HG02571 (cell line): ENCODE data around the gene UPK2.
"Not testable (repeated sequence)": the region's sequence is repeated elsewhere in the genome, so short reads cannot be mapped to it uniquely, and the experiment has no call there.

Experiments used
- ATAC-seq: cut with Tn5 transposase; IDR thresholded peaks from one replicate; pipeline ENCODE4 v1.9.1; 2021; ENCODE audit warnings: mild to moderate bottlenecking, moderate library complexity; ENCODE audit not compliant: unreplicated experiment

The UPK2 gene

GRCh38 chr11:118938491-118939403 is 17.4 kb upstream of the UPK2 start:
- ATAC-seq, result no peak

GRCh38 chr11:118939404-118939915 is 16.6 kb upstream of the UPK2 start:
- ATAC-seq, result no peak

GRCh38 chr11:118939953-118940598 is 16.0 kb upstream of the UPK2 start:
- ATAC-seq, result no peak

- no peak for ATAC-seq
These were observed 9.0 kb upstream of the UPK2 start for GRCh38 chr11:118947091-118947490.

GRCh38 chr11:118948000-118948399 is 8.1 kb upstream of the UPK2 start:
- ATAC-seq, result no peak

DNA sequence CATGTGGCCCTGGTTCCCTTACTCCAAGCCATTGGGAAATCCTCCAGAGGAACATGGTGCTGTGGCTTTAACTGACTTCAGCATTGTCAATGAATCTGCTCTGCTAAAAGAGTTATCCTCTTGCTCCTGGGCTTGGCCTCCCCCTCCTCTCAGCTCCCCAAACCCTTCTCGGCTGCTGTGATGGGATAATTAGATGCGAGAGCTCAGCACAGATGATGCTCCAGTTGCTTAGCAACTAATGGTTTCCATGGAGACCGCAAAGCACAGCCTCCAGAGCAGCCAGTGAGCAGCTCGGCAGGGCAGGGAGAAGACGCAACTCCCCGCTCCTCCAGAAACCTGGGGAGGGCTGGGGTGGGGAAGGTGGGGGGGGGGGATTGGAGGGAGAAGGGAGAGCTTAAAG is 2.8 kb upstream of the UPK2 start:
- no peak for ATAC-seq

- ATAC-seq, result not testable (repeated sequence)
These were observed 2.1 kb upstream of the UPK2 start for GRCh38 chr11:118953976-118954375.

GRCh38 chr11:118956847-118957469 is 860 bp downstream of the UPK2 start:
- ATAC-seq, result no peak

DNA sequence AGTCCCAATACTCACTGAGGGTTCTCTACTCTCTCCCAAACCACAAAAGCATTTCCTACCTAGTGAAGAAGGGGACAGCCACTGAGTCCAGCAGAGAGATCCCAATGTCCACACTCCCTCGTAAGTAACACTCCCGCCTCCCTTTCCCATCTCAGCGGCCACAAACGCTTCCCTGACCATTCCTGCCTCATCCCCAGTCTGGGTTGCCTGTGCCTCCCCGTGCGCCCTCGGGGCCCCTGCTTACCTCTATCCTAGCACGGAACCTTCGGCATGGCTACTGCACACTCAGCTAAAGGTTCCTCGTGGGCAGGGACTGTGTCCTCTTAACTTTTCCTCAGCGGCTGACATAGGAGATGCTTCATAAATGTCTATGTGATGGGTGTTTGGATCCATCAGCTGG is 1.5 kb downstream of the UPK2 start:
- no peak for ATAC-seq

GRCh38 chr11:118957968-118958367 is 1.9 kb downstream of the UPK2 start:
- ATAC-seq, result no peak

DNA sequence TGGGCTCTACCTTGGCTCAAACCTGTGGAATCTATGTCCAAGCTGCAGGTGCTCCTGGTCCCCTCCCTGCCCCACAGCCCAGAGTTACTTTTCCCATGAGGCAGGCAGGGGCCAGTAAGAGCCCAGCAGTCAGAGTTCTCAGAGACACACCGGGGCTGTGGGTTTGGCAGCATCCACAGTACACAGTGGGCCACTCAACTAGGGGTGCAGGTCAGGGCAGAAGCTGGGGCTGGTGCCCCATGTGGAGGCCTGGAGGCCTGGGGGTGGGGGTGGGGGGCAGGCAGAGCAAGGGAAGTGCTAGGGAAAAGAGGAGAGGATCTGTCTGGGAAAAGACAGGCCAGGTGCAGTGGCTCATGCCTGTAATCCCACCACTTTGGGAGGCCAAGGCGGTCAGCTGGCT is 2.5 kb downstream of the UPK2 start:
- ATAC-seq, result no peak

- no peak for ATAC-seq
These were observed 5.1 kb downstream of the UPK2 start for GRCh38 chr11:118961189-118961588.

GRCh38 chr11:118961591-118961990 is 5.5 kb downstream of the UPK2 start:
- ATAC-seq, result no peak

GRCh38 chr11:118969508-118969907 is 13.4 kb downstream of the UPK2 start:
- ATAC-seq, result not testable (repeated sequence)

DNA sequence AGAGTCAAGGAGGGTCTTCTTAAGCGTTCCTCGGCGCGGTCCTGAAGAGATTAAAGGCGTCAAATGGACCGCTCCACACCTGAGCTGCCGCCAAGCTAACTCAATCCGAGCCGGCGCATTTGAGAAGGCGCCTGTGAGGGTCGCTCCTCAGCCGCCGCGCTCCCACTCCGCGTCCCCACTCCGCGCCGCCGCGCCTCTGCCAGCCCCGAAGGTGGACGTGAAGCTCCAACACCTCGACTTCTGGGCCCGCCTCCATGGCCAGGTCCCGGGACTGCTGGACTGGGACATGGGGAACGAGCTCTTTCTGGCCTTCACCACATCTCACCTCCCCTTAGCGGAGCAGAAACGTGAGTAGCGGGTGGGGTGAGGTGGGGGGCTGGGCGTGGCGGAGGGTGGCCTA is 15.5 kb downstream of the UPK2 start, which contains the start of gene FOXR1:
FOXR1 (plus strand) TSS at position 116 of the 400 bp plus-strand sequence; CDS start at position 287, 171 bp downstream.
- ATAC-seq, result no peak

DNA sequence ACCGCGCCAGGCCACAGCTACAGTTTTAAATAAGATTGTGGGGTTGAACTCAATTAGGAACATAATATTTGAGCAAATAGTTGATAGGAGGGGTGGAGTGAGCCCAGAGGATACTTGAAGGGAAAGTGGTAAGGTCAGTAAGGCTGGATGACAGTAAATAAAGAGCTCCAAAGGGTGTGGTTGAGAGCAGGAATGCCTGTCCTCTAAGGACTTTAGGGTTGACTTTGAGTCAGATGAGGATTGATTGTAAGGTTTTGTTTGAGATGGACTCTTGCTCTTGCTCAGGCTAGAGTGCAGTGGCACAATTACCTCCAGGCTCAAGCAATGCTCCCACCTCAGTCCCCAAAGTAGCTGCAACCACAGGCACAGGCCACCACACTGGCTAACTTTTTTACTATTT is 17.9 kb downstream of the UPK2 start:
- ATAC-seq, result no peak

DNA sequence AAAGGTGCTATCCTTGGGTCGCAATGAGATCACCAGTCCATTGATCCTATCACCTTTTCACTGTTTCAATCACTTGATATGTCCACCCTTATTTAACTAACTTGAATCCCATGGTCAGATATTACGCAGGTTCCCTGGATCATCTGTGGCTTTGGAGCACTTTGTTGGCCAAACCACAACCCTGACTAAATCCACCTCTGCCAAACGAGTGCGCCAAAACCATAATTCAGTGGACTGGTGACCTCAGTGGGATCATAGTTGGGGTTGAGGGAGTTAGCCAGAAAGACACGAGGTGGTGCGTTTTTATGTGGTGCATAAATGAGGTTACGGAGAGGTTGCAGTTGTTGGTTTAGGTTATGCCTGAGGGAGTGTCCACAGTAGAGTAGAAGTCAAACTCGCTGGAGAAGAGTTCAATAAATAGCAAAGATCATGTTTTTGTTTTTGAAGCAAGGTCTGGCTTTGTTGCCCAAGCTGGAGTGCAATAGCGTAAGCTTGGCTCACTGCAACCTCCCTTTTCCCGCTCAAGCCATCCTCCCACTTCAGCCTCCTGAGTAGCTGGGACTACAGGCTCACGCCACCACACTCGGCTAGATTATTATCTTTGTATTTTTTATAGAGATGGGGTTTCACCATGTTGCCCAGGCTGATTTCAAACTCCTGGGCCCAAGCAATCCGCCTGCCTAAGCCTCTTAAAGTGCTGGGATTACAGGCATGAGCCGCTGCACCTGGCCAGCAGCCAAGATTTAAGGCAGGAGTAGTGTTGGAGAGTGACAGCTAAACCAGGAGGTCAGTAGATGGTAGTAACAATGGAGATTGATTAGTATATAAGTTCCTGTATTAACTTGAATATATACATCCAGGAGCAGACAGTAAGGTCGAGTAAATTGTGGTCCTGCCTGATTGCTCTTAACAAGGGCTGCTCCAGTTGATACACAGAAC is 19.9 kb downstream of the UPK2 start:
- no peak for ATAC-seq

DNA sequence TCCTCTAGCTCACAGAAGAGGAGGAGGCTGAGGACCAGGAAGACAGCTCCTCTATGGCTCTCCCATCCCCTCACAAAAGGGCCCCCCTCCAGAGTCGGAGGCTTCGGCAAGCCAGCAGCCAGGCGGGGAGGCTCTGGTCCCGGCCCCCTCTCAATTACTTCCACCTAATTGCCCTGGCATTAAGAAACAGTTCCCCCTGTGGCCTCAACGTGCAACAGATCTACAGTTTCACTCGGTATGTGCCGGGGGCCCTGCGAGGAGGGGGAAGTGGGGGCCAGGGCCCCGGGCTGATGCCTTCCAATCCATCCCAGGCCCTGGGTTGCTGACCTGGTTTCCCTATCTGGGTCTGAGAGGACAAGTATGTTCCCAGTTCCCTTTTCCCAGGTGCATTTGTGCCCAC is 23.3 kb downstream of the UPK2 start:
- ATAC-seq, result no peak

DNA sequence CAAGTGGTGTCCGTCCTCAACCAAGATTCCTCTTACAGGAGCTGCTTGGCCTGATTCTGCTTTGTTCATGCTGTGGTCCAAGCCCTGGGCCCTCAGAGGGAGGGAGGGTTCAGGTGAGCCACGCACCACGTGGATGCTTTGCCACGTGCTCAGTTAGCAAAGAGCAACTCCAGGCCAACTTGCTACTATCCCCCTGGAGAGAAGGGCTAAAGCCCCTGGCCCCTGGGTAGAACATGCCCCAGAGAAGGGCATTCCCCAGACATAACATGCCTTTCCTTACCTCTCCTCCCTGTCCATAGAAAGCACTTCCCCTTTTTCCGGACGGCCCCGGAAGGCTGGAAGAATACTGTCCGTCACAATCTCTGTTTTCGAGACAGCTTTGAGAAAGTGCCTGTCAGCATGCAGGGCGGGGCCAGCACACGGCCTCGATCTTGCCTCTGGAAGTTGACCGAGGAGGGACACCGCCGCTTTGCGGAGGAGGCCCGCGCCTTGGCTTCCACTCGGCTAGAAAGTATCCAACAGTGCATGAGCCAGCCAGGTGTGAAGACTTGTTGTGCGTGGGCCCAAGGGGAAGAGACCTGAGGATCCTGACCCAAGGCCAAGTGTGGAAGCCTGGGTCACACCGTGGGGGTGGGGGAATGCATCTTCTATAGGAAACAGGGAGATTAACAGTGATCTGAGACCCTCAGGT is 24.2 kb downstream of the UPK2 start:
- ATAC-seq, result no peak

- ATAC-seq, result not testable (repeated sequence)
These were observed 28.2 kb downstream of the UPK2 start for GRCh38 chr11:118984337-118984736.
